ENCODE results near the gene BANF1. TPM values are rescaled to one million over a fixed set of nuclear protein-coding genes. Genes with fewer than 3 reads are reported as not detected.

BANF1 gene
- total RNA-seq, 4 donors from 2014 or later, result 23.9 to 68.9 (median 51.0) TPM

- H3K9me3 ChIP-seq, result no peaks in the 10 kb centered on the region
- H3K4me3 ChIP-seq, result no peak overlapping the region
- H3K27ac ChIP-seq, result no peak overlapping the region
- no peaks in the 10 kb centered on the region for H3K4me1 ChIP-seq
- 24 to 29% methylated on average over 10 of the region's 10 CpGs for WGBS, 2 donors
- peaks cover 0 to 2% (median 0%) of the 10 kb centered on the region in 3 donors for H3K36me3 ChIP-seq
- no peaks in the 10 kb centered on the region for H3K27me3 ChIP-seq
- DNase-seq (ENCODE audit: low spot score in 2 of 2), result peak; percentile 84 to 99
- TF ChIP-seq CTCF (IDR thresholded peaks at IDR 0.05) (peak; percentile 88 to 97 (median 94)), POLR2A (IDR thresholded peaks at IDR 0.05) (no peak), EP300 (IDR thresholded peaks at IDR 0.05) (peak in 1 of 2 donors; percentile 63)
Measured at GRCh38 chr11:65988791-65989592, 13.3 kb upstream of the BANF1 start.

- no peak for DNase-seq (ENCODE audit: low spot score in 2 of 2)
- TF ChIP-seq EP300 (IDR thresholded peaks at IDR 0.05) (no peak), POLR2A (IDR thresholded peaks at IDR 0.05) (no peak), CTCF (IDR thresholded peaks at IDR 0.05) (no peak)
- WGBS, 2 donors, result 80 to 81% methylated on average over 5 of the region's 5 CpGs
Measured at GRCh38 chr11:65992056-65992455, 10.2 kb upstream of the BANF1 start.

GRCh38 chr11:65997286-65997685 lies 5.0 kb upstream of the BANF1 start:
- H3K27ac ChIP-seq, result no peak overlapping the region
- TF ChIP-seq POLR2A (IDR thresholded peaks at IDR 0.05) (no peak), CTCF (IDR thresholded peaks at IDR 0.05) (no peak), EP300 (IDR thresholded peaks at IDR 0.05) (no peak)
- no peak overlapping the region for H3K4me3 ChIP-seq
- H3K9me3 ChIP-seq, result no peaks in the 10 kb centered on the region
- 79 to 98% methylated on average over 2 of the region's 2 CpGs for WGBS, 2 donors
- H3K4me1 ChIP-seq, result peaks cover 0 to 16% (median 7%) of the 10 kb centered on the region in 4 donors
- no peaks in the 10 kb centered on the region for H3K27me3 ChIP-seq
- DNase-seq (ENCODE audit: low spot score in 2 of 2), result no peak
- peaks cover 0 to 45% (median 13%) of the 10 kb centered on the region in 3 donors for H3K36me3 ChIP-seq

More at GRCh38 chr11:65992056-65992455, 10.2 kb upstream of the BANF1 start:
- Histone ChIP-seq H3K4me3 (no peak overlapping the region), H3K36me3 (peaks cover 0 to 11% (median 0%) of the 10 kb centered on the region in 3 donors), H3K9me3 (no peaks in the 10 kb centered on the region), H3K4me1 (no peaks in the 10 kb centered on the region), H3K27me3 (no peaks in the 10 kb centered on the region), H3K27ac (no peak overlapping the region)

- peak in 1 of 5 experiments; percentile 11 for TF ChIP-seq CTCF (IDR thresholded peaks at IDR 0.05)
- TF ChIP-seq EP300 (IDR thresholded peaks at IDR 0.05), result no peak
- peaks cover 0 to 47% (median 13%) of the 10 kb centered on the region in 3 donors for H3K36me3 ChIP-seq
- 0% methylated on average over 8 to 17 of the region's 40 CpGs for WGBS, 2 donors
- H3K4me3 ChIP-seq, result peak overlapping the region; percentile 68 to 83 (median 75)
- DNase-seq (ENCODE audit: low spot score in 2 of 2), result peak in 1 of 2 donors; percentile 16
- peak overlapping the region; percentile 89 to 96 (median 90) for H3K27ac ChIP-seq
- peaks cover 0 to 29% (median 16%) of the 10 kb centered on the region in 4 donors for H3K4me1 ChIP-seq
- H3K9me3 ChIP-seq, result no peaks in the 10 kb centered on the region
- H3K27me3 ChIP-seq, result no peaks in the 10 kb centered on the region
Measured at GRCh38 chr11:66002648-66003225, 434 bp downstream of the BANF1 start.

- Histone ChIP-seq H3K27me3 (no peaks in the 10 kb centered on the region), H3K9me3 (no peaks in the 10 kb centered on the region), H3K4me1 (peaks cover 0 to 29% (median 16%) of the 10 kb centered on the region in 4 donors), H3K36me3 (peaks cover 0 to 41% (median 12%) of the 10 kb centered on the region in 3 donors), H3K4me3 (peak overlapping the region; percentile 68 to 83 (median 75)), H3K27ac (peak overlapping the region in 3 of 4 donors; percentile 89 to 96 (median 91))
- no peak for DNase-seq (ENCODE audit: low spot score in 2 of 2)
- WGBS, 2 donors, result 82 to 85% methylated on average over 6 of the region's 6 CpGs
- TF ChIP-seq POLR2A (IDR thresholded peaks at IDR 0.05) (no peak), EP300 (IDR thresholded peaks at IDR 0.05) (no peak), CTCF (IDR thresholded peaks at IDR 0.05) (no peak)
Measured at GRCh38 chr11:66003291-66003690, 988 bp downstream of the BANF1 start.
